ENCODE measurements around the gene AKAP10.

GRCh38 chr17:19933221-19933620 is 44.4 kb downstream of the AKAP10 start:
- no peak for TF ChIP-seq CTCF (IDR thresholded peaks at IDR 0.05)
- TF ChIP-seq POLR2A (IDR thresholded peaks at IDR 0.05) = no peak
